DMS79 treated with DMSO at 0.1 percent for 48 hours (cell line): ENCODE results near the gene ACAA1.
"Not testable (repeated sequence)": the region's sequence is repeated elsewhere in the genome, so short reads cannot be mapped to it uniquely, and the experiment has no call there.

Experiments used
- DNase-seq: peaks from one replicate; lab custom pipeline; 2025; lab: John Stamatoyannopoulos, UW

ACAA1 gene

DNA sequence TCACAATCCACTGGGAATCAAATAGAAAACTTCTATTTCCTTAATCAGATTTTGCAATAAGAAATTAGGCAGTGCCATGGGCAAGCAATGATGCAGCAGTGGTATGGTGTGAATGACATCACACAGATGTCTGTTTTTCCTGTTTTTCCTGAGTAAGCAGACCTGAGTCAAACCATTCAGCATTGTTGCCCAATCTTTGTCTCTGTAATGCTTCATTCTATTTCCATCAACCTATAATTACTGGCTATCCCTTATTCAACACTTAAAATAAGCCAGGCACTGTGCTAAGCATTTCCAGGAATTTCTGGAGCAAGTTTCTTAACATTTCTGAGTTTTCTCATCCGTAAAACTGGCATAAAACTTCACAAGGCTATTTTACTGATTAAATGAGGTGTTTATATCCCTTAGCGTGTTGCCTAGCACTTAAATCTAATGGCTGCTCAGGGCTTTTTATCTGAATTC, 17.1 kb upstream of the ACAA1 start:
- no peak for DNase-seq

DNA sequence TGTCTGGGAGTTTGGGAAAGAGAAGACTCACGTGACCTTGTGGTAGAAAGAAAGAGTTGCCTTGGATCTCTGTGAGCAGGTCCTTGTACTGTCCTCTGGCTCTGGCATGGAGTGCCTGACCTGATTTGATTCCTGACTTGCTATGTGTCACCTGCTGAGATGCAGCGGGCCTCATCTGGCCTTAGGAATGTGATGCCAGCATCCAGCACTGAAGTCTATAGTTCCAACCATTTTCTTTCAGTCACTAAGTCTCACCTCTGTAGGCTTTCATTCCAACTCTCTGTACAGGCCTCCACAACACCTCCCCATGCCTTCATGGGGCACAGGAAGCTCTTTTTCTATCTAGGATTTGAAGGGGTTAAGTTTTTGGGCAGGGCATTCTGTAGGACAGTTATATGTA, 16.3 kb upstream of the ACAA1 start:
- DNase-seq, result no peak

DNA sequence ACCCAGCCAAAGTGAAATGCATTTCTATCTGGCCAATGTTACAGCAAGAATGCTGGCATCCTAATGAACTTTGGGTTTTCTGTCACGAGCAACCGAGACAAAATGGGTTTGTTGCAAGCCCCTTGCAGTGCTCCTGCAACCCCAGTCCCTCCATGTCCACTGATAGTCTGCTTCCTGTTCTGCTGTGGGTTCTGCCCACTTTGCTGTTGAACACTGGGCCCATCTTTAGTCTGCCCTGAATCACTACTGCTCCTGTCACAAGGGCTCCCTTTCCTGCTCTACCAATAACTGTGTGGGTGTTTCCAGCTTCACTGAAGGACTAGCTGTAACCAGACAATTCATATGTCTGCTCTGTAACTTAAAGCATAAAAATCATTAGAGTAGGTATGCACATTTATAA, 15.7 kb upstream of the ACAA1 start:
- DNase-seq, result no peak

DNA sequence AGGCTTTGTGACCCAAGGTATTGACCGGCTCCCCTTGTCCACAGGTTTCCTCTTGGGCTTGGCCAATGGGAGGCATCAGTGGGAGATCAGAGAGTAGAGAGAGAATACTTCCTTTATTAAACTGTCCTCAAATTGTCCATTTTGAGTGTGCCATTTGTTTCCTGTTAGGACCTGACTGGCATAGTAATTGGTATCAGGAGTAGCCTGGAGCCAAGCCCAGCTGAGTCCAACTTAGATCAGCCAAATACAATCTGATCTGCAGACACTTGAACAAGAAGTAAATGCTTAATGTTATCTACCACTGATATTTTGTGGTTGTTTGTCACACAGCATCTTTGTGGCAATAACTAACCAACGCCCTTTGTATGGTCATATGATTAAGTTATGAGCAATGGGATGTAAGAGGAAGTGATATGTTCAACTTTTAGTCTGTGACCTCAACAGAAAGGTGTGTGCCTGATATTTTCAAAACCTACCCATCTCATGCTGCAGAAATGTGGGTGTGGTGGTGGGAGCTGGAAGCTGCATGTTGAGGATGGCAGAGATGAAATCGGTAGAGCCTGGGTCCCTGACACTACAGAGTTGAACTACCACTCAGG, 14.8 kb upstream of the ACAA1 start:
- no peak for DNase-seq

DNA sequence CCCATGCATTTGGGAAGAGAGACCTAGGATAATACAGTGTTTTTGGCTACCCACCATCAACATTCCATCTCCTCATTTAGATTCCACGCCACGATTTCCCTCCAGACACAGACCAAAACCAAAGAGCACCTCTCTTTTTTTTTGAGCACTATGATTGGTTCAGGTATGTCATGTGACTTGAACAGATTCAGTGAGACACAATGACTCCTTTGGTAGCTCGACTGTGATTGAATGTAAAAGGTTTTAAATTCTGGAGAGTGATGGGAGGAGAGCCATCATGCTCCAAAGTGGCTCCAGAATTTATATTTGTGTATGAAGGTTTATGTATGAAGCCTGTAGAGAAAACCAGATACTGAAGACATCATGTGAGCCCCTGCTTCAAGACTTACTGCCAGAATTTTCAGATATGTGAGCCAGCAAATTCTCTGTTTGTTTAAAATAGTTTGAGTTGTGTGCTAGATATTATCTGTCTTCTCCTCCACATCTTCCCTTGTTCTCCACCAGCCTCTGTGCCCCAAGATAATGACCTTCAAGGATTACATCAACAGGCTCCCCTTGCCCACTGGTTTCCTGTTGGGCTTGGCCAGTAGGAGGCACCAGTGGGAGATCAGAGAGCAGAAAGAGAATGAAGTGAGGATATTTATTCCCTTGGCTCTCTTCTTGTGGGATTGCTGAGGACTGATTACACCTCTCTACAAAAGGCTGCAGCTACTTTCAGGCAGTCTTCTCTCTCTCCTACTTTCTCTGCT, 14.0 kb upstream of the ACAA1 start:
- no peak for DNase-seq

DNA sequence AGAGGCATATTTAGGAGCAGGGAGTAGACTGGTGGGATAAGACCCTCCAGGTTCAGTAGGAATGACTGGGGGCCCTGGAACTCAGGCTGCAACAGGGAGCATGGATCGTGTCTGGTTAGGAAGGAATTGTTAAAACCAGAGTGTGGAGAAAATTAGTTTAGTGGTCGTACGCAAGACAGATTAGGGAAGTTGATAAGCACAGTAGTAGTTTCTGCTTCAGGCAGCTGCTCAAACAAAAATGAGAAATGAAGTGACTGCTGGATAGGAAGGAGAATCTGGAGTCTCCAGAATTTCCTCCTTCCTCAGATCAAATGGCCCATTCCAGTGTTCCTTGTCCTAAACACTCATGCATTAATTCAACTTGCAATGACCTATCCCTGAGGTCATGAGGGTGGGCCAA, 12.8 kb upstream of the ACAA1 start:
- no peak for DNase-seq

DNA sequence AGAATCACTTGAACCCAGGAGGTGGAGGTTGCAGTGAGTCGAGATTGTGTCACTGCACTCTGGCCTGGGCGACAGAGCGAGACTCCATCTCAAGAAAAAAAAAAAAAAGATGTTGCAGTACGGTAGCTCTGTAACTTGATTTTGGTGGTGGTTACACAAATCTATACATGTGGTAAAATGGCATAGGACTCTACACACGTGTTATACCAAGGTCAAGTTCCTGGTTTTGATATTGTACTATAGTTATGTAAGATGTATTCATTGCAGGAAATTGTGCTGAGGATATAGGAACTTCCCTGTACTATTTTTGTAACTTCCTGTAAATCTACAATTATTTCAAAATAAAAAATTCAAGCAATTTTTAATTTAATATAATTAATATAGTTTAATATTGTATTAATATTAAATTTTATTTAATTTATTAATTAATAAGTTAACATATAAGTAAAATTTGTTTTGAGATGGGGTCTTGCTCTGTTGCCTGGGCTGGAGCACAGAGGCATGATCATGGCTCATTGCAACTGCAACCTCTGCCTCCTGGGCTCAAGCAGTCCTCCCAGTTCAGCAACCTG, 11.5 kb upstream of the ACAA1 start:
- DNase-seq, result no peak

DNA sequence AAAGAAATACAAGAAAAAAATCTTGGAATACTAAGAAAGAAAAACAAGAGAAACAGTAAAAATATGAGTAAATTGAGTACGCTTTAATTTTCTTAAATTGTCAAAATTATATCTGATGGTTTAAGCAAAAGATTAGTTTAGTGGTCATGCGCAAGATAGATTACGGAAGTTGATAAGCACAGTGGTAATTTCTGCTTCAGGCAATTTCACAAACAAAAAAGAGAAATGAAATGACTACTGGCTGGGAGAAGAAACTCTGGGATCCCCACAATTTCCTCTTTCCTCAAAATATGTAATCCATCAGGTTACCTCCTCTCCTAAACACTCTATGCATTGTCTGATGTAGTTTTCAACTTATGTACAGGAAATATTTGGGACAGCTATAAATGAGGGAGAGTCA, 10.5 kb upstream of the ACAA1 start:
- no peak for DNase-seq

DNA sequence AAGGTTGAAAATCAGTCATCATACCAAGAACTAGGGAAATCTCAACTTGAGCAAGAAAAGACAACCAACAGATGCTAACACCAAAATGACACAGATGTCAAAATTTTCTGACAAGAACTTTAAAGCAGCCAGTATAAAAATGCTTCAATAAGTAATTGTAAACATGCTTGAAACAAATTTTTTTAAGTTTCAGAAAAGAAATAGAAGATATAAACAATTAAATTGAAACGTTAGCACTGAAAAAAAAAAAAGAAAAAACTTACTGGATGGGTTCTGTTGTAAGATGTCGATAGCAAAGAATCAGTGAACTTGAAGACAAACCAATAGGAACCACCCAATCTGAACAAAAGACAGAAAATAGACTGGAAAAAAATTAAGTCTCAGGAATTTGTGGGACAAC, 9.6 kb upstream of the ACAA1 start:
- no peak for DNase-seq

DNA sequence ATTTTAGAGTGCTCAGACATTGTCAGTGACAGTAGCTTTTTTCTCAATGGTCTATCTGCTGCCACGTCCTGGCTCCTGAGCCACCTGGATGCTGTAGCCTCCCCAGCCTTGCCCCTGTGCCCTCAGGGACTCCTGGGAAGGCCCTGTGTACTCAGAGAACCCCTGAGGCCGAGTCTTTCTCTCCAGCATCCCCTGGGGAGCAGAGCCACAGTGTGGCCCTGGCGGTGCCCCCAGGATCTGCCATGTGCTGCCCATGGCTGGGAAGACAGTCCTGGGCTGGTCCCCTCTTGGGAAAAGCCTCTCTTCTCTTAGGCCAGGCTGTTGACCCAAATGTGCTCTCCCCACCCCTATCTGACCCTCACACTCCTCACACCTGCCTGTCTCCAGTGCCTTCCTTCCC, 6.6 kb upstream of the ACAA1 start:
- DNase-seq, result no peak

DNA sequence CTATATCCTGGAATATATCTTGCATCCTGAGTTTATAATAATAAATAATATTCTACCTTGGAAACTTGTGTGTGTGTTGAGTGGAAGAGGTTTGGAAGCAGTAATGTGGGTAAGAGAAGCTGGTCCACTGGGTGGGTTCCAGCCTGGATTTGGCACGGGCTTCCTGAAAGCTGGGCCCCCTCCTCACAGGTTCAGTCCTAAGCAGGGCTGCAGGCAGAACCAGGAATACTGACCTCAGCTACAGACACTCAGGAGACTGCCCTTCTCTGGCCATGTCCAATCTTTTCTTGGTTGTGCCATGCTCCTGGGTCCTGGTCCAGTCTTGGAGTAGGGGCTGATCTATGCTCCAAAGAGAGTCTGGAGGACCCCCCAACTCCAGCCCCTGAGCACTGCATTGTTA, 6.0 kb upstream of the ACAA1 start:
- DNase-seq, result no peak

DNA sequence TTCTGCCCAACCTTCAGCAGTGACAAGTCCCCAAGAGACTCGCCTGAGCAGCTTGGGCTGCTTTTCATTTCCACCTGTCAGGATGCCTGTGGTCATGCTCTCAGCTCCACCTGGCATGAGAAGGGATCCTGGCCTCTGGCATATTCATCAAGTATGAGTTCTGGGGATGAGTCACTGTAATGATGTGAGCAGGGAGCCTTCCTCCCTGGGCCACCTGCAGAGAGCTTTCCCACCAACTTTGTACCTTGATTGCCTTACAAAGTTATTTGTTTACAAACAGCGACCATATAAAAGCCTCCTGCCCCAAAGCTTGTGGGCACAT, 5.0 kb upstream of the ACAA1 start:
- DNase-seq, result no peak

DNA sequence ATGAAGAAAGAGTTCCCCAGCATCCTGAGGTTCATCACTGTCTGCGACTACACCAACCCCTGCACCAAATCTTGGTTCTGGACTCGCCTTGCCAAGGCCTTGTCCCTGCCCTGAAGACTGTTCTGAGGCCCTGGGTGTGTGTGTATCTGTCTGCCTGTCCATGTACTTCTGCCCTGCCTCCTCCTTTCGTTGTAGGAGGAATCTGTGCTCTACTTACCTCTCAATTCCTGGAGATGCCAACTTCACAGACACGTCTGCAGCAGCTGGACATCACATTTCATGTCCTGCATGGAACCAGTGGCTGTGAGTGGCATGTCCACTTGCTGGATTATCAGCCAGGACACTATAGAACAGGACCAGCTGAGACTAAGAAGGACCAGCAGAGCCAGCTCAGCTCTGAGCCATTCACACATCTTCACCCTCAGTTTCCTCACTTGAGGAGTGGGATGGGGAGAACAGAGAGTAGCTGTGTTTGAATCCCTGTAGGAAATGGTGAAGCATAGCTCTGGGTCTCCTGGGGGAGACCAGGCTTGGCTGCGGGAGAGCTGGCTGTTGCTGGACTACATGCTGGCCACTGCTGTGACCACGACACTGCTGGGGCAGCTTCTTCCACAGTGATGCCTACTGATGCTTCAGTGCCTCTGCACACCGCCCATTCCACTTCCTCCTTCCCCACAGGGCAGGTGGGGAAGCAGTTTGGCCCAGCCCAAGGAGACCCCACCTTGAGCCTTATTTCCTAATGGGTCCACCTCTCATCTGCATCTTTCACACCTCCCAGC, 4.4 kb upstream of the ACAA1 start:
- no peak for DNase-seq

DNA sequence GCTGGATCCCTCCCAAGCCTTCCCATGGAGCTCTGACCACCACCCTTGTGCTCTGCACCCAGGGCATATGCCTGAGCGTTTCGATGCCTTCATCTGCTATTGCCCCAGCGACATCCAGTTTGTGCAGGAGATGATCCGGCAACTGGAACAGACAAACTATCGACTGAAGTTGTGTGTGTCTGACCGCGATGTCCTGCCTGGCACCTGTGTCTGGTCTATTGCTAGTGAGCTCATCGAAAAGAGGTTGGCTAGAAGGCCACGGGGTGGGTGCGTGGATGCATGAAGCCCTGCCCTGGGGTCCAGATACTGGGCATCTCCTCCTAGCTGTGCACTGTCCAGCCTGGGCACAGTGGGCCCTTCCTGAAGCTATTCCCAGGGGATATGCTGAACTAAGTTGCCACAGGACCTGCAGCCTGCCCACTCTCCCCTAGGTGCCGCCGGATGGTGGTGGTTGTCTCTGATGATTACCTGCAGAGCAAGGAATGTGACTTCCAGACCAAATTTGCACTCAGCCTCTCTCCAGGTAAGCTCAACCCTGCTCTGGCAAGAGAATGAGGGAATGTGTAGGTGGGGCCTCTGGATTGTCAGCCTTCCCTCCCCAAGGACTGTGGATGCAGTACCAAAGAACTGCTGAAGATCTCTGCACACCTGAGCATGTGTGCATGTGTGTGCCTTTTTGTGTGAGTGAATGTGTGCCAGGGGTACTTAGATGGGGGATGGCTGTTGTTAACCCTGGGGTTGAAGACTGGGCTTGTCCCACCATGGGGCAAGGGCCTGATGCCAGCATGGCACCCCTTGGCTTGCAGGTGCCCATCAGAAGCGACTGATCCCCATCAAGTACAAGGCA, 3.6 kb upstream of the ACAA1 start:
- DNase-seq, result no peak

DNA sequence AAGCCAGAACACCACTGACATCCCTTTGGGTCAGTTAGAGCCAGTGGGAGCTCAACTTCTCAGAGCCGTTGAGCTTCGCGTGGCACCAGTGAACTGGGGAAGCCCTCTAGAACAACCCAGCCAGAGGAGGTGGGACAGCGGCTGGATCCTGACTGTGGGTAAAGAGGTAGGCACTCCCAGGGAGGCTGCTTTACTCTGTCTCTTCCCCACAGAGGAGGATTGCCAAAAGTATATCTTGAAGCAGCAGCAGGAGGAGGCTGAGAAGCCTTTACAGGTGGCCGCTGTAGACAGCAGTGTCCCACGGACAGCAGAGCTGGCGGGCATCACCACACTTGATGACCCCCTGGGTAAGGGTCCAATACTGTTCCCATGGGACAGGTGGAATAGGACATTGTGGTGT, 2.7 kb upstream of the ACAA1 start:
- DNase-seq, result no peak

DNA sequence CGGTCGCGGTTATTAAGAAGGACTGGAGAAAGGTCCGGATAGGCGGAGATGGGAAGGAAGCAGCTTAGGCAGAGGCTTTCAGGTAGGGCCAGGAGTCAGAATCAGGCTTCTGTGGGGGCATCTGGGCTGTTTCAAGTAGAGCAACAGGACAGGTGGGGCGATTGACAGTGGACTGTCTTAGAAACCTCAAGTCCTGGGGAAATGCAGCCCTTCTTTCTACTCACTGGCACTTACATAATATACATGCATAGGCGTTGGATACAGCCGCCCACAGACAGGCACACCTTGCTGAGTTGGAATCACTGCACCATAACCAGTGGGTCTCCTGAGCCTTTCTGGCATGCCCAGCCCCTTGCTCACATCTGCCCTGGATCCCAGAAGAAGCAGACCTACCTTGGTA, 2.3 kb upstream of the ACAA1 start:
- DNase-seq, result no peak

DNA sequence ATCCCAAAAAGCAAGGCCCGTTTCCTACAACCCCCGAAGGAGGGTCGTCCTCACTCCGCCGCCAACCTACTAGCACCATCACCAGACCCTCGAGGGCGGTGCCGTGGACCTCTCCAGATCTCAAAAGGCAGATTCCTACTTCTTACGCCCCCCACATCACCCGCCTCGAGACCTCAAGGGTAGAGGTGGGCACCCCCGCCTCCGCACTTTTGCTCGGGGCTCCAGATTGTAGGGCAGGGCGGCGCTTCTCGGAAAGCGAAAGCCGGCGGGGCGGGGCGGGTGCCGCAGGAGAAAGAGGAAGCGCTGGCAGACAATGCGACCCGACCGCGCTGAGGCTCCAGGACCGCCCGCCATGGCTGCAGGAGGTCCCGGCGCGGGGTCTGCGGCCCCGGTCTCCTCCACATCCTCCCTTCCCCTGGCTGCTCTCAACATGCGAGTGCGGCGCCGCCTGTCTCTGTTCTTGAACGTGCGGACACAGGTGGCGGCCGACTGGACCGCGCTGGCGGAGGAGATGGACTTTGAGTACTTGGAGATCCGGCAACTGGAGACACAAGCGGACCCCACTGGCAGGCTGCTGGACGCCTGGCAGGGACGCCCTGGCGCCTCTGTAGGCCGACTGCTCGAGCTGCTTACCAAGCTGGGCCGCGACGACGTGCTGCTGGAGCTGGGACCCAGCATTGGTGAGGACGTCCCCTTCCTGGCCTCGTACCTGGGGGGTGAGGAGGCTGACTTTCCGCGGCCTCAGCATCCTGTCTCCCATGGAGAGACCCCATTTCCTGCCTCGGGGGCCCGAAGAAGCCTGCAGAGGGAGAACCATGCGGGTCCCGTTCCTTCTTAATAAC, 1.6 kb upstream of the ACAA1 start, which contains the start of gene MYD88:
Gene MYD88, plus strand, starts transcription at position 313 of the 842 bp plus-strand sequence. Its CDS starts 40 bp downstream, at position 353.
- DNase-seq, result peak; percentile 38

DNA sequence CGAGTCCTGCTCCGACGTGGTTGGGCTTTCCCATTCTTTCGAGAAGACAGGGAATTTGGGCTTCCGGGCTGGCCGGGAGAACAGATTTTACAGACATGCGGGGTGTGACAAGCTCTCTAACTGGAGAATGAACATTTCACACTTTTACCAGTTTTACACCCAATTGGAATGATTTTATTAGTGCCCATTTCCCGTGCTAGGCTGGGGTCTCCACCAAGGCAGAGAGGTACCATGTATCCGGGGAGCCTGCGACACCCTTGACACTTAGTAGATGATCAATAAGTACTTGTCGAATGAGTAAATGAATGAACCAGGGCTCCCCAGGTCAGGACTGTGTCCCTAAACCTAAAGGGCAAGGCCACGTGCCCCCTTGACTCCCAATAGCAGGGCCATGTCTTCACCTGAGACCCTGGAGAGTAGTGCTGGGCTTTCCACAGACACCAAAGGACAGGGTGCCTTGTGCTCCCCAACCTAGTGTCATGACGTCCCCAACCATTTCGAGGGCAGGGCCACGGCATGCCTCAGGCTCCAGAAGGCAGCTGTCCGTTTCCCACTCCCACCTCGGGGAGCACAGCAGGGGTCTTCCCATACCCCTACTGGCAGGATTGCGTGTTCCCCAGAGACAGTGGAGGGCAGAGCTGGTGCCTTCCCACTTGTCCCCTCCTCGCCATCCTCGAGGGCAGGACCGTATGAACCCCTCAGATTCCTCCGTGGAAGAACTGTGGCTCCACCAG, 855 bp upstream of the ACAA1 start:
- DNase-seq, result no peak

DNA sequence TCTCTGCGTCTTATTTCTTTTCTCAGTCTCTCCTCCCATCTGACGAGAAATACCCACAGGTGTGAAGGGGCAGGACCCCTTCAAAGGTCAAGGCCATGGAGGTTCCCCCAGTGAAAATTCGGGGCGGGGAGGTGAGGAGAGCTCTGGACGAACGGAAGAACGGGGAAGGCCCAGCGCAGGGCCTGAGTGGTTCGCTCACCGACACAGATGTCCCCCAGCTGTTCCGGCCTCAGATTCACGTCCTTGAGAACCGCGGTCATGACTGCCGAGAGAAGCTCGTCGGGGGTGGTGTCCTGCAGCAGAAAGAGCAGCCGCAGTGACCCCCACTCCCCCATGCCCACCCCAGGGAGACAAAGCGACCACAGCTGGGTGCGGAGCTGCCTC, 542 bp downstream of the ACAA1 start:
- DNase-seq, result no peak

DNA sequence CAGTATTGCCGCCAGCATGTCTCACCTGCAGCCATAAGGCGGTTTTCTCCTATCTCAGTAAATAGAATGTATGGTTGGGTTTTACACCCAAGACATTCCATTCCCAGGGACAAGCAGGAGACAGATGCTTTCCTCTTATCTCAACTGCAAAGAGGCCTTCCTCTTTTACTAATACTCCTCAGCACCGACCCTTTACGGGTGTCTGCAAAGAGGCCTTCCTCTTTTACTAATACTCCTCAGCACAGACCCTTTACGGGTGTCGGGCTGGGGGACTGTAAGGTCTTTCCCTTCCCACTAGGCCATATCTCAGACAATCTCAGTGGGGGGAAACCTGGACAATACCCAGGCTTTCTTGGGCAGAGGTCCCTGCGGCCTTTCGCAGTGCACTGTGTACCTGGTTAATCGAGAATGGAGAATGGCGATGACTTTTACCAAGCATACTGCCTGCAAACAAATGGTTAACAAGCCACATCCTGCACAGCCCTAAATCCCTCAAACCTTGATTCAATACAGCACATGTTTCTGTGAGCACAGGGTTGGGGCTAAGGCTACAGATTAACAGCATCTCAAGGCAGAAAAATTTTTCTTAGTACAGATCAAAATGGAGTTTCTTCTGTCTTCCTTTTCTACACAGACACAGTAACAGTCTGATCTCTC, 1.2 kb downstream of the ACAA1 start:
- not testable (repeated sequence) for DNase-seq
